Right cardiac atrium (tissue), 5 donors: ENCODE data around the gene SLC10A7. TPM values are rescaled to one million over a fixed set of nuclear protein-coding genes. Genes with fewer than 3 reads are reported as not detected.

Source experiments
- ATAC-seq, 2 donors: fragments of 200-7000 bp; cut with Tn5 transposase; one replicate each; pipeline versions ENCODE4 v1.8.0 to v1.9.1; 2020; ENCODE audit warnings: moderate library complexity in 2 of 2, mild to moderate bottlenecking in 1 of 2
- DNase-seq, 3 donors: peaks; one replicate each; pipeline ENCODE4 v3.0.0-alpha.2; 2020
- H3K27ac ChIP-seq: one replicate; pipeline ENCODE4 v1.5.1; 2013; ENCODE audit warnings: mild to moderate bottlenecking, low read length, control low read depth, moderate library complexity
- H3K27me3 ChIP-seq: one replicate; pipeline ENCODE4 v1.6.1; 2013; ENCODE audit not compliant: control insufficient read depth, insufficient read depth
- H3K4me1 ChIP-seq: one replicate; pipeline ENCODE4 v1.6.1; 2013; ENCODE audit warnings: low read length; ENCODE audit not compliant: control insufficient read depth, insufficient read depth
- H3K4me3 ChIP-seq: one replicate; pipeline ENCODE4 v1.5.1; 2013; ENCODE audit warnings: low read length, control low read depth
- H3K9me3 ChIP-seq: one replicate; pipeline ENCODE4 v1.6.1; 2013; ENCODE audit warnings: low read length; ENCODE audit not compliant: control insufficient read depth
- WGBS: extraction: QIAGEN DNeasy Blood & Tissue Kit; methylation state at CpG from one replicate; pipeline ENCODE4 v1.1.7; 2013; 5-methylcytosine and 5-hydroxymethylcytosine counted together
- intact Hi-C, 4 donors: fragments of 100-400 bp; cut with DNase I; formaldehyde crosslinking; loops; one replicate each; pipeline versions ENCODE4 v1.11.0 to v1.14.0; 2022 to 2023
- microRNA-seq, 2 donors: library from miRNA; unstranded; fragments of <30 nt; microRNA quantifications; one replicate each; pipeline ENCODE4 v1.2.0, GENCODE V29; 2020 to 2021
- polyA plus RNA-seq: library from polyadenylated mRNA; stranded (reverse); fragments of 200-250 nt; gene quantifications from one replicate; pipeline ENCODE4 v1.2.3, GENCODE V29; 2013
- total RNA-seq, 4 donors: library from RNA; stranded (reverse); fragmentation: NEBNext Ultra II Directional; extraction: Animal tissue kit (Norgen Biotek cat#: 25700); gene quantifications; one replicate each; pipeline ENCODE4 v1.2.1, GENCODE V29; 2021
- donor health status: healthy with polysubstance abuse.
- donor health status: DM: no; HTN: yes; CAD: no.
- donor health status: DM: no; HTN: no; CAD: no.
- donor health status: DM: no; HTN: yes; CAD: no; lungs with severe emphysema.
- donor health status: DM: yes; HTN: yes; CAD: no.

SLC10A7 gene
- total and polyA plus RNA-seq, 5 donors: 1.8 to 10.7 (median 5.3) TPM

- no peaks in the 10 kb centered on the region for H3K4me1 ChIP-seq
- H3K27ac ChIP-seq: no peak overlapping the region
- 52% methylated on average over 5 of the region's 5 CpGs for WGBS
- intact Hi-C loops: no loop called here
- no peaks in the 10 kb centered on the region for H3K9me3 ChIP-seq
- no peak for ATAC-seq
- no peak overlapping the region for H3K4me3 ChIP-seq
- no peaks in the 10 kb centered on the region for H3K27me3 ChIP-seq
- DNase-seq: no peak
Measured at GRCh38 chr4:146207410-146207809, 314.3 kb downstream of the SLC10A7 start.

Small RNA genes within 50 kb of the gene (microRNA-seq; reads per million reads assigned to microRNA genes)
- gene MIR7849: 0 reads per million in 2 donors

Other genes with a start within 250 kb of the SLC10A7 start
- not detected for gene POU4F2, start 117.0 kb upstream of the SLC10A7 start, total RNA-seq
- not detected for gene POU4F2, start 117.0 kb upstream of the SLC10A7 start, polyA plus RNA-seq